HEK293T (cell line): ENCODE results near the gene SFRP5.

Experiments used
- ARNT ChIP-seq: fragments of 450-650 bp; IDR thresholded peaks from 2 replicates; pipeline ENCODE4 v1.6.1; 2017; ENCODE audit warnings: mild to moderate bottlenecking
- FOXK2 ChIP-seq: fragments of 450-650 bp; IDR thresholded peaks from 2 replicates; pipeline ENCODE4 v1.6.1; 2016; ENCODE audit warnings: mild to moderate bottlenecking
- TARDBP ChIP-seq: fragments of 450-650 bp; IDR thresholded peaks from 2 replicates; pipeline ENCODE4 v1.6.1; 2016

DNA sequence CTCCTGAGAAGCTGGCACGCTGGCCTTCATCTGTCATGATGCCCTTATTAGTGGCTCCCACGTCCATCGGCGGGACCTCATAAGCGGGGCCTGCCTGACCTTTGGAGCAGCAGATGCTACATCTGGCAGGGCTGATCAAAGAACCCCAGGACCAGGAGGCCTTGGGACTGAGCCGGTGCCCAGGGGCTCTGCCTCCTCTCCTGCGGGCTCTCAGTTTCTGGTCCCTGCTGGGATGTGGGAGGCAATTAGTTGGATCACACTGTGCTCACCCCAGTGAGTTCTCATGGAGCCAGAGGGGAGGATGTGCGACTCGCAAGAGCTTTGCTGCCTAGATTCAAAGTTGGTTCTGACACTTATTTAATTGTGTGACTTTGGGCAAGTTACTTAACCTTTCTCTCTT lies 28.7 kb upstream of the SFRP5 start:
- TF ChIP-seq TARDBP (no peak), FOXK2 (no peak), ARNT (no peak)
